ENCODE measurements around the gene ZNF487. TPM values are rescaled to one million over a fixed set of nuclear protein-coding genes. Genes with fewer than 3 reads are reported as not detected.
A peak's percentile ranks its signal among the peaks of the same experiment; 100 is the strongest.
"Not testable (repeated sequence)": the region's sequence is repeated elsewhere in the genome, so short reads cannot be mapped to it uniquely, and the experiment has no call there.

ZNF487 gene
- total RNA-seq, 1 donor from 2014 or later: 2.0 TPM

DNA sequence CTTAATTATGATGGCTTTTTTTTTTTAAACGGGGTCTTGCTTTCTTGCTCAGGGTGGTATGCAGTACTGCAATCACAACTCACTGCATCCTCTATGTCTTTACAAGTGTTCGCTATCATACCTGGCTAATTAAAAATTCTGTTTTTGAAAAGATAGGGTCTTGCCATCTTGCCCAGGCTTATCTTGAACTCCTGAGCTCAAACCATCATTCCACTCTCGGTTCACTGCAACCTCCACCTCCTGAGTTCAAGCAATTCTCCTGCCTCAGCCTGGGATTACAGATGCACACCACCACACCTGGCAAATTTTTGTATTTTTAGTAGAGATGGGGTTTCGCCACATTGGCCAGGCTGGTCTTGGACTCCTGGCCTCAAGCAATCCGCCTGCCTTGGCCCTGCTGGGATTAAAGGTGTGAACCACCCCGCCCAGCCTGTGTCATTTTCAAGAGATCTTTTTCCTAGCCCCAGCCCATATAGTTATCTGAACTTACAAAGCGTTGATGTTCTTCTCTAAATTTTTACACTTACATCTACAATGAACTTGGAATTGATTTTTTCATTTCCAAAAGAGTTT, 33.9 kb upstream of the ZNF487 start:
- intact Hi-C loops (cut with DNase I): no loop called here
- ATAC-seq (ENCODE audit: poor library complexity) (no peak), DNase-seq (no peak)

DNA sequence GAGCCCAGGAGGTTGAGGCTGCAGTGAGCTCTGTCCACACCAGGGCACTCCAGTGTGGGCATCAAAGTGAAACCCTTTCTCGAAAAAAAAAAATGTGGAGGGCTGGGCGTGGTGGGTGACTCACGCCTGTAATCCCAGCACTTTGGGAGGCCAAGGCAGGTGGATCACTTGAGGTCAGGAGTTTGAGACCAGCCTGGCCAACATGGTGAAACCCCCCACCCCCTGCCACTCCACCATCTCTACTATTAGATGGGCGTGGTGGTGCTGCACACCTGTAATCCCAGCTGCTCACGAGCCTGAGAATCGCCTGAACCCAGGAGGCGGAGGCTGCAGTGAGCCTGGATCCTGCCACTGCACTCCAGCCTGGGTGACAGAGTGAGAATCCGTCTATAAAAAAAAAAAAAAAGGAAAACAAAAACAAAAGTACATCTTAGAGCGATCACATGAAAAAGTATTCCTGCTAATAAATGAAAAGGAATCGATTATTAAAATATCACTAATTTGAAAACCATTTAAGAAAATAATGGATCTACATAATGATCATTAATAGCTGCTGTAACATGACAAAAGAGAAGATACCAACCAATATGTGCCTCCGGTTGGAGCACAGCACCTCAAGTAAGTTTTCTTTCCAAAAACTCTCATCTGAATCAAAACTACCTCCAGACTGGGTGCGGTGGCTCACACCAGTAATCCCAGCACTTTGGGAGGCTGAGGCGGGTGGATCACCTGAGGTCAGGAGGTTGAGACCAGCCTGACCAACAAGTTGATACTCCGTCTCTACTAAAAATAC, 32.8 kb upstream of the ZNF487 start:
- DNase-seq (no peak), ATAC-seq (ENCODE audit: poor library complexity) (no peak)
- intact Hi-C loops (cut with DNase I): no loop called here

DNA sequence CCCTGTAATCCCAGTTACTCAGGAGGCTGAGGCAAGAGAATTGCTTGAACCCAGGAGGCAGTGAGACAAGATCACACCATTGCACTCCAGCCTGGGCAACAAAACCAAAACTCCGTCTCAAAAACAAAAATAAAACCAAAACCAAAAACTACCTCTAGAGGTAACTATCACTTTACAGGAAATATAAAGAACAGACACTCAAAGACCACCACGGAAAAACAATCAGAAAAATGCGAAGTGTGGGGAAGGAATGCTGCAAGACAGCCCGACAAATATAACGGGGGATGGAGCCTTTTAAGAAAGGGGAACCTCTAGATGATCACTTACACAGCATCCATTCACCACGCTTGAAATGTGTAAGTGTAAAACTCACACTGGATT, 32.2 kb upstream of the ZNF487 start:
- ATAC-seq (ENCODE audit: poor library complexity): no peak
- intact Hi-C loops (cut with DNase I): no loop called here
- no peak for DNase-seq

DNA sequence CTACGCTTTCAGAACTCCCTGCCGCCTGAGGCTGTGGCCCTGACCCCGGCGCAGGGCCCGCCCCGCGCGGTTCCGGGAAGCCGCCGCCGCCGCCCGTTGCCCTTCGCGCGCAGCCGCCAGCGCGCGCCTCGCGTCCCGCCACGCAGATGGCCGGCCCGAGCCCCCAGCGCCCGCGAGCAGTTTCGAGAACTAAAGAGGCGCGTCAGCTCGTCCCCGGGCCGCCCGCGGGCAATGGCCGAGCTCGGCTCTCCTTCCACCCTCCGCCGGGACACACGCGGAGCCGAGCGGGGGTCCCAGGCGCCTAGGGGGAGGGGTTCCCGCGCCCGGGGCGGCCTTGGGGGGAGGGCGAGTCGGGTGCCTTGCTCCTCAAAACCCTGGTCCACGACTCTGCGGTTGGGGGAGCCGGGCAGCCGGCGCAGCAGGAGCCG, 29.7 kb upstream of the ZNF487 start:
- DNase-seq (peak; percentile 79), ATAC-seq (ENCODE audit: poor library complexity) (peak; percentile 51)
- intact Hi-C loops (cut with DNase I): no loop called here

DNA sequence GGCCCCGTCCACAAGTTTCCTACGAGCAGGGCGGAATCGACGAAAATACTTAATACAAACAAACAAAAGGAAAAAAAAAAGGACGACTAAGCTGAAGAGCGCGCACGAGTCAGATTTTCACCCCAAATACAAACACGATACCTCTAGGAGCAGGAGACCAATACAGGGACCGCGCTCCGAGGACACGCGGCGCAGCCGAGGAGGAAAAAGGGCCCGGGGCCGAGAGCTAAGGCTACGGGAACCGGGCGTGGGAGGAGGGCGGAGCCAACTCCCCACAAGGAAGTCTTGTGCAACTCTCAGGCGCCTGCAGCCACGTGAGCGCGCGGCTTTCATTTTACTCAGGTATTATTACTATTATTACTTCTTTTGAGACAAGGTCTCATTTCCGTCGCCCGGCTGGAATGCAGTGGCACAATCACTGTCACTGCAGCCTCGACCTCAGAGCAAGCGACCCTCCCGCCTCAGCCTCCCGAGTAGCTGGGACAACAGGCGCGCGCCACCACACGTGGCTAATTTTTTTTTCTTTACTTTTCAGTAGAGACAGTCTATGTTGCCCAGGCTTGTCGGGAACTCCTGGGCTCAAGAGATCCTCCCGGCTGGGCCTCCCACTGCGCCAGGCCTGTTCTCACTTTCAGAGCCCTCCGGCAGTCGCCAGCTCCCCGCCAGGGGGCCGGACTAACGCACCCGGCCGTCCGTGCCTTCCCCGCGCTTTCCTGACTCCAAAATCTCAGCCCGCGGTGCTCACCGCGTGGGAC, 29.2 kb upstream of the ZNF487 start:
- DNase-seq (peak; percentile 95), ATAC-seq (ENCODE audit: poor library complexity) (peak; percentile 80)
- intact Hi-C loops (cut with DNase I): no loop called here

DNA sequence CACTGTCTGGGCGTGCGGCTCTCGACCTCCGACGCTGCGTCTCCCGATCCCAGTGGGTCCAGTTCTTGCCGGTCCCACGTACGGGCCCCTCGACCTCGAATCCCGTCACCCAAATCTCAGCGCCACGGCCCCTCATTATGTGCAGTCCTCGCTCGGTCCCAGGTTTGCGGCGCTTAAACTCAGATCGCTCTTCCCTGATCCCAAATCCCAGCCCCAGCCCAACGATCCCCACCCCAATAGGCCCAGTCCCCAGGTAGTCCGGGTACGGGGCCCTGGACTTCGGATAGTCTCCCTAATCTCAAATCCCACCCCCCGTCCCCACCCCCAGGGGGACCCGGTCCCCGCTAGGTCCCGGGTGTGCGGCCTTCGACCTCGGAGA, 28.6 kb upstream of the ZNF487 start:
- no peak for DNase-seq
- ATAC-seq (ENCODE audit: poor library complexity): no peak
- intact Hi-C loops (cut with DNase I): no loop called here

DNA sequence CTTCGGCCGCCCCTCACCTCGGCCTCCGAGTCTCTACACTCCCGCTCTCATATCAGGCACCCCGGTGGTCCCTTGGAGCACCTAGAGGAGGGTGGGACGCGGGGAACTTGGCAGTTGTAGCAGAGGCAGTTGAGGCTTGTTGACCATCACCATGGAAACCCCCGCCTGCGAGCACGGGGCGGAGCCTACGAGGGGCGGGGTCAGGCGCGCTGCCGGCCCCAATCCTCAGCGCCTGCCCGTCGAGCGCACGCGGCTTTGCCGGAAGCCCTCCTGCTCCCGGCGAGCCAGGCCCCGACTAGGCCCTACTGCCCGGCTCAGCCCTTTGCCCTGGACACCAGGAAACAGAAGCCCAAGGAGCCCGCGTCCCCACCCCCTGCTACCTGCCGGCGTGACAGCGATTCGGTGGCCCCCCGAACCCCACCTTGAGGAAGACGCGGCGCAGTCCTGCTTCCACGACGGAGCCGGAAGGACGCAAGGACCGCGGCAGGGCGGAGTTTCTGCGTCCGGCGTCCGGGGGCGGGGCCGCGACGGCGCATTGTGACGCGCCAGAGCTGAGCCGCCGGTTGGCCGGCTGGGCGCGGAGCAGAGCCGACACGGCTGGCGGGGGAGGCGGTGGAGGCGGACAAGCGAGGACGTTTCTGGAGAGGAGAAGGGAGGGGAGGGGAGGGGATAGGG, 28.1 kb upstream of the ZNF487 start, which contains the start of gene HNRNPF:
HNRNPF (minus strand) TSS at position 477 of the 675 bp plus-strand sequence. CDS start 21,302 bp downstream, outside the sequence.
- intact Hi-C loops (cut with DNase I): no loop called here
- DNase-seq (peak; percentile 96), ATAC-seq (ENCODE audit: poor library complexity) (peak; percentile 92)

DNA sequence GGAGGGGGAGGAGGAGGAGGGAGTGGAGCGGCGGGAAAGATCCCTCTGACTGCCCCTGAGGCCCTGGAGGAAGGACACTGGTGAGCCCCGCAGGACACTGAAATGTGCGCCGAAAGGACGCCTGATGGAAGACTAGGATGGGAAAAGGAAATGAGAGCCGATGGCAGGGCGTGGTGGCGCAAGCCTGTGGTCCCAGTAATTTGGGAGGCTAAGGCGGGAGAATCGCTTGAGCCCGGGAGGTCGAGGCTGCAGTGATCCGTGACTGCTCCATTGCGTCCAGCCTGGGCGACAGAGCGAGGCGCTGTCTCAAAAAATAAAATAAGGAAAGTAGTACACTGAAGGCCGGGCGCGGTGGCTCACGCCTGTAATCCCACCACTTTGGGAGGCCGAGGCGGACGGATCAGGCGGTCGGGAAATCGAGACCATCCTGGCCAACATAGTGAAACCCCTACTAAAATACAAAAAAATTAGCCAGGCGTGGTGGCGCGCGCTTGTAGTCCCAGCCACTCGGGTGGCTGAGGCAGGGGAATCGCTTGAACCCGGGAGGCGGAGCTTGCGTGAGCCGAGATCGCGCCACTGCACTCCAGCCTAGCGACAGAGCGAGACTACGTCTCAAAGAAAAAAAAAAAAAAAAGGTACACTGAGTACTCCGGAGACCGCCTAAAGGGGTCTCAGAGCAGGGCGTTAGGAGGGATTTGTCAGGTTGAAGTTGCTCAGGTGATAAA, 27.4 kb upstream of the ZNF487 start:
- intact Hi-C loops (cut with DNase I): no loop called here
- ATAC-seq (ENCODE audit: poor library complexity) (peak; percentile 6), DNase-seq (peak; percentile 75)

DNA sequence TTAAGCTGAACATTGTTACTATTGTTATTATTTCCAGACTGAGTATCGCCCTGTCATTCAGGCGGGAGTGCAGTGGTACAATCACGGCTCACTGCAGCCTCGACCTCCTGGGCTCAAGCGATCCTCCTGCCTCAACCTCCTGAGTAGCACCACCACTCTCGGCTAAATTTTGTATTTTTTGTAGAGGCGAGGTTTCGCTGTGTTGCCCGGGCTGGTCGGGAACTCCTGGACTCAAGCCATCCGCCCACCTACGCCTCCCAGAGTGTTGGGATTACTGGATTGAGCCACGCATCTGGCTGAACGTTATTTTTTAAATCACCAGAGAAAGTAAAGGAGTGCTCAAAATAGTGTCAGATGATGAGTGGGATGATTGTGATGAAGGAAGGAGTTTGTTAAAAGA, 26.6 kb upstream of the ZNF487 start:
- DNase-seq: no peak
- intact Hi-C loops (cut with DNase I): no loop called here
- ATAC-seq (ENCODE audit: poor library complexity): no peak

DNA sequence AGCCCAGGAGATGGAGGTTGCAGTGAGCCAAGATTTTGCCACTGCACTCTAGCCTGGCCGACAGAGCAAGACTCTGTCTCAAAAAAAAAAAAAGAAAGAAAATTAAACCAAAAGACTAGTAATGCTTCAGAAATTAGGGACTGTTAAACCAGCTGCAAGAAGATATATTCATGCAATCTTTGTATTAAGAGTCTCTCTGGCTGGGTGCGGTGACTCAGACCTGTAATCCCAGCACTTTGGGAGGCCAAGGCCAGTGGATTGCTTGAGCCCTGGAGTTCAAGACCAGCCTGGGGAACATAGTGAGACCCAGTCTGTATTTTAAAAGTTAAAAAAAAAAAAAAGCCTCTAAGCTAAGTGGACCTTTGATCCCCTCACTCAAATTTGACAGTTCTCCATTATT, 25.4 kb upstream of the ZNF487 start:
- ATAC-seq (ENCODE audit: poor library complexity): no peak
- intact Hi-C loops (cut with DNase I): no loop called here
- DNase-seq: no peak

DNA sequence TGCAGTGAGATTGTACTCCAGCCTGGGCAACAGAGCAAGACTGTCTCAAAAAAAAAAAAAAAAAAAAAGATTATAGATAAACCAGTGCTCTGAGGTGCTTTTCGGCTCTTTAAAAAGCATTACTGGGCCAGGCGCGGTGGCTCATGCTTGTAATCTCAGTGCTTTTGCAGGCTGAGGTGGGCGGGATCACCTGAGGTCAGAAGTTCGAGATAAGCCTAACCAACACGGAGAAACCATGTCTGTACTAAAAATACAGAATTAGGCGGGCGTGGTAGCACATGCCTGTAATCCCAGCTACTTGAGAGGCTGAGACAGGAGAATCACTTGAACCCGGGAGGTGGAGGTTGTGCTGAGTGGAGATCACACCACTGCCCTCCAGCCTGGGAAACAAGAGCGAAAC, 21.4 kb upstream of the ZNF487 start:
- DNase-seq (no peak), ATAC-seq (ENCODE audit: poor library complexity) (no peak)
- intact Hi-C loops (cut with DNase I): no loop called here

DNA sequence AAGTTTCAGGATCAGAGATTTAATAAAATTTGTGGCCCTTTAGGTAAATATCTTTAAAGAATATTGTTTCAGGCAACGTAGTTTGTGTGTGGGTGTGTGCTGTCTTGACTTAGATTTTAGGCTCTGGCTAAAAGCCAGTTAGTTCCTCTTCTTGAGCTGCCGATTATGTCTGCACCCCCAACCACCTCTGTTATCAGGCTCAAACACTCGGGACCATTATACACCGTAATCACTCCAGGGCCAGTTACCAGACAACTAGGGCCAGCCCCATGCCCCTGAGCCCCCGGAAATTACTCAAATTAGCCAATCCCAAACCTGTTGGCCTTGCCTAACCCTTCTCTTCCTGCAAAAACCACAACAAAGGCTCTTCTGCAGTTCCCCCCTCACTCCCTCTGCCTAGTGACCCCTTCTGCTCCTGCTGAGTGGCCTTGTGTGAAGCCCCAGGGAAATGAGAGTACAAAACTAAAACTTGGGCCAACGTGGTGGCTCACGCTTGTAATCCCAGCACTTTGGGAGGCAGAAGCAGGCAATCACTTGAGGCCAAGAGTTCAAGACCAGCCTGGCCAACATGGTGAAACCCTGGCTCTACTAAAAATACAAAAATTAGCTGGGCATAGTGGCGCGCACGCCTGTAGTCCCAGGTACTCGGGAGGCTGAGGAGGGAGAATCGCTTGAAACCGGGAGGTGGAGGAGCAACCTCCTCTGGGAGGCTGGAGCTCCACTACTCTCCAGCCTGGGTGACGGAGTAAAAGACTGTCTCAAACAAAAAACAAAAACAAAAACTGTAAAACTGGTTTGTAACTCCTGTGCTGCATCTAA, 18.8 kb upstream of the ZNF487 start:
- ATAC-seq (ENCODE audit: poor library complexity): no peak
- intact Hi-C loops (cut with DNase I): no loop called here
- no peak for DNase-seq

DNA sequence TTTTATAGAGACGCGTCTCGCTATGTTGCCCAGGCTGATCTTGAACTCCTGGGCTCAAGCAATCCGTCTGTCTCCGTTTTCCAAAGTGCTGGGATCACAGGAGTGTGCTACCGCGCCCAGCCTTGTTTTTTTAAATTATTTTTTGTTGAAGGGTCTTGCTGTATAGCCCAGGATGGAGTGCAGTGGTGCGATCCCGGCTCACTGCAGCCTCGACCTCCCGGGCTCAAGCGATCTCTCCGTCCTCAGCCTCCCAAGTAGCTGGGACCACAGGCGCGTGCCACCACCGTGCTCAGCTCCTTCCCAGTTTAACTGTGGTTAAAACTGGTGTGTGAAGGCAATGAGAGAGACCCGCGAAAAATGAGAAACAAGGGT, 16.9 kb upstream of the ZNF487 start:
- peak; percentile 3 for ATAC-seq (ENCODE audit: poor library complexity)
- peak; percentile 55 for DNase-seq
- intact Hi-C loops (cut with DNase I): no loop called here

DNA sequence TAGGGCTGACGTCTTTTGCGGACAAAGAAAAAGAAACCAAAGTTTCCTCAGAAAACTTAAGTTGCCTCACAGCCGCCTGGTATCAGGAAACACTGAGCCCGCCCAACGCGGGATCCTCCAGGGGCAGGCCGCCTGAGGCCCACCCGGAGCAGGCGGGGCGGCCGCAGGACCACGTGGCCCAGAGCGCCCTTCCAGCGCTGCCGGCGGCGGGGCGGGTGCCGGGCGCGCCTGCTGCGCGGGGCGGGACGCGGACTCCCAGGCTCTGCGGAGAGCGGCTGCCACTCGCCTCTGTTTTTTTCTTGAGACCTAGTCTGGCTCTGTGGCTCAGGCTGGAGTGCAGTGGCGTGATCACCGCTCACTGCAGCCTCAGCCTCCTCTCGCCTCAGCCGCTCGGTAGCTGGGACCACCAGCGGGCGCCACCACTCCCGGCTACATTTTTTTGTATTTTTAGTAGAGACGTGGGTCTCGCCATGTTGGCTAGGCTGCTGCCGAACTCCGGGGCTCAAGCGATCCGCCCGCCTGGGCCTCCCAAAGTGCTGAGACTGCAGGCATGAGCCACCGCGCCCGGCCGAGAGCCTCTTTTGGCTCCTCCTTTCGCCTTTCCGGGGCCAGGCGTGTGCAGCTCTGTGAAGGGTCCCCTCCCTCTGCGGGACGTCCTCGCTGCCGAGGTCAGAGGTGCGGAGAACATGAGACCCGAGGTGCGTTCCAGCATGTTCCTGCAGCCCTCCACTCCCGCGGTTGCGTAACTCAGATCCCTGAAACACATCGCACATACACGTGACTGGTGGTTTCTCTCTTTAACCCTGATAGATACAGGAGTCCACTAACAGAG, 16.3 kb upstream of the ZNF487 start:
- ATAC-seq (ENCODE audit: poor library complexity) (peak; percentile 98), DNase-seq (peak; percentile 94)
- intact Hi-C loops (cut with DNase I): no loop called here

DNA sequence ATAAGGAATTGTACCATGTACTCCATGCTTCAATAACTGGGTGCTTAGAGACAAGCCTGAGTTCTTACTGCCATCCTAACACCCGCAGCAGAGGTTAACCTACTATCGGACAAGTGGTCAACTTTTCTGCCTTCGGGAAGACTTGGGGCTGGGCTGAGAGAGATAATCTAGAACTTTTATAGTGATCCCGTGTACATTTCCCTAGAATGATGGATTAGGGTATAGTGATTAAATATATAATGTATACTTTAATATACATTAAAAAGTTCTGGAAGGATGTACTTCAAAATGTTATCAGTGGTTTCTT, 15.8 kb upstream of the ZNF487 start:
- intact Hi-C loops (cut with DNase I): no loop called here
- ATAC-seq (ENCODE audit: poor library complexity) (no peak), DNase-seq (no peak)

DNA sequence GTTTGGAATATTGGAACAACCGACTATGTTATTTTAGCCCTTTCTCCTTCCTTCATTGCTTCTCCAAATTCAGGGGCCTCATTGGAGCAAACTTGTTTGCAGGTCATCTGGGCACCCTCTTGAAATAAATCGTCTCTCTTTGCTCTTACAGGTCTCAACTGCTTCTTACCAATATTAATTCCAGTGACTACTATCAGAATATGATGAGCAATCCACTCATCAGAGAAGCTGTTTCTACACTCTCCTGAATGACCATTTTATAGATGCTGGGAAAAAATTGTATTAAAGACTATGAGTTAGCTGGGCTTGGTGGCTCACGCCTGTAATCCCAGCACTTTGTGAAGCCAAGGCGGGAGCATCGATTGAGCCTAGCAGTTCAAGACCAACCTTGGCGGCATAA, 15.4 kb upstream of the ZNF487 start:
- no peak for ATAC-seq (ENCODE audit: poor library complexity)
- intact Hi-C loops (cut with DNase I): no loop called here
- DNase-seq: no peak

DNA sequence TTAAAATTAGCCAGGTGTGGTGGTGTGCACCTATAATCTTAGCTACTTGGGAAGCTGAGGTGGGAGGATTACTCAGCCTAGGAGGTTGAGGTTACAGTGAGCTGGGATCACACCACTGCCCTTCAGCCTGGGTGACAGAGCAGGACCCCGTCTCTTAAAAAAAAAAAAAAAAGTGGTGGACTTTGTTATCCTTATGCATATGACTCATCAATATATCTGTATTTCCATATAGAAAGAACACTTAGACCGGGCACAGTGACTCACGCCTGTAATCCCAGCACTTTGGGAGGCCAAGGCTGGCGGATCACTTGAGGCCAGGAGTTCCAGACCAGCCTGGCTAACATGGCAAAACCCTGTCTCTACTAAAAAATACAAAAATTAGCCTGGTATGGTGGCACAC, 15.0 kb upstream of the ZNF487 start:
- intact Hi-C loops (cut with DNase I); DNase-seq; ATAC-seq (ENCODE audit: poor library complexity): not testable (repeated sequence)
